Adrenal gland (tissue), 12 donors: ENCODE data around the gene ZER1. TPM values are rescaled to one million over a fixed set of nuclear protein-coding genes. Genes with fewer than 3 reads are reported as not detected.

Experiments used
- DNase-seq, 7 donors: peaks; one replicate each; pipeline ENCODE4 v3.0.0-alpha.2; 2019 to 2020
- H3K27ac ChIP-seq, 5 donors: fragments of 200-600 bp; sonication (generic) in 4 of 5; 1 replicate in 3 of 5; 2 replicates in 2 of 5; pipeline versions ENCODE4 v1.5.1 to v1.8.0; 2016 to 2020; ENCODE audit warnings: mild to moderate bottlenecking in 1 of 5
- H3K27me3 ChIP-seq: fragments of 200-600 bp; 2 replicates; pipeline ENCODE4 v1.8.0; 2021
- H3K36me3 ChIP-seq, 2 donors: fragments of 200-600 bp; replicated peaks in 1 of 2; 1 replicate in 1 of 2; 2 replicates in 1 of 2; pipeline versions ENCODE4 v1.5.1 to v1.8.0; 2018 to 2022
- H3K4me1 ChIP-seq, 2 donors: fragments of 200-600 bp; replicated peaks in 1 of 2; 1 replicate in 1 of 2; 2 replicates in 1 of 2; pipeline versions ENCODE4 v1.5.1 to v1.8.0; 2018 to 2021
- H3K4me3 ChIP-seq, 4 donors: fragments of 200-600 bp; sonication (generic) in 3 of 4; one replicate each; pipeline ENCODE4 v1.5.1; 2016 to 2018
- H3K9me3 ChIP-seq, 3 donors: fragments of 200-600 bp; sonication (generic) in 1 of 3; replicated peaks in 1 of 3; 1 replicate in 2 of 3; 2 replicates in 1 of 3; pipeline versions ENCODE4 v1.5.1 to v1.8.0; 2016 to 2021
- POLR2A ChIP-seq, 2 donors: fragments of 450-650 bp; IDR thresholded peaks; one replicate each; pipeline ENCODE4 v1.6.1; 2017; ENCODE audit warnings: antibody characterized with exemption in 2 of 2, mild to moderate bottlenecking in 2 of 2, moderate library complexity in 1 of 2
- WGBS, 4 donors: extraction: QIAGEN DNeasy Blood & Tissue Kit in 2 of 4; methylation state at CpG; one replicate each; pipeline versions ENCODE4 v1.1.5 to v1.1.7; 2013 to 2017; 5-methylcytosine and 5-hydroxymethylcytosine counted together
- intact Hi-C, 2 donors: fragments of 100-400 bp; cut with DNase I; formaldehyde crosslinking; loops; one replicate each; pipeline versions ENCODE4 v1.14.1 to v1.15.0; 2022 to 2023
- polyA plus RNA-seq, 3 donors: library from polyadenylated mRNA; stranded (reverse); fragments of 200-250 nt in 2 of 3; fragments of 350-450 nt in 1 of 3; fragmentation: Illumina TruSeq in 1 of 3; extraction: RNeasy Lipid Tissue Mini Kit (QIAGEN cat#74804) in 1 of 3; gene quantifications; one replicate each; pipeline ENCODE4 v1.2.3, GENCODE V29; 2013 to 2014
- total RNA-seq, 9 donors: library from RNA; depleted of rRNA in 4 of 9; stranded (reverse); fragments of >200 nt in 4 of 9; fragments of 120-200 nt in 1 of 9; fragmentation: NEBNext Ultra II Directional in 1 of 9; extraction: Animal tissue kit (Norgen Biotek cat#: 25700) in 1 of 9; gene quantifications; one replicate each; pipeline versions ENCODE4 v1.1.0 to v1.2.4, GENCODE V29; 2013 to 2023
- TF ChIP-seq, protein P1 (sequence below), 6 experiments: fragments of 450-650 bp in 4 of 6; fragments of 200-600 bp in 2 of 6; sonication (generic) in 1 of 6; IDR thresholded peaks; 1 replicate in 5 of 6; 2 replicates in 1 of 6; pipeline versions ENCODE4 v1.5.1 to v1.8.0; 2016 to 2021; ENCODE audit warnings: antibody characterized with exemption in 6 of 6, mild to moderate bottlenecking in 2 of 6, moderate library complexity in 1 of 6
- donor health status: healthy with polysubstance abuse.
- donor health status: Bipolar disorder and iron deficiency.
- donor health status: DM: yes; HTN: yes; CAD: no.
- donor health status: DM: no; HTN: no; CAD: no.
- donor health status: DM: no; HTN: no; CAD: no.
- donor health status: DM: yes; HTN: yes; CAD: no.

Gene ZER1
- total and polyA plus RNA-seq, 12 donors, result 17.0 to 131 (median 53.4) TPM

GRCh38 chr9:128809036-128809599 lies 37.4 kb upstream of the ZER1 start:
- Histone ChIP-seq H3K4me1 (no peaks in the 10 kb centered on the region), H3K9me3 (no peaks in the 10 kb centered on the region), H3K27me3 (no peaks in the 10 kb centered on the region), H3K27ac (no peak overlapping the region), H3K36me3 (peaks cover 0 to 49% of the 10 kb centered on the region in 2 donors), H3K4me3 (no peak overlapping the region)
- intact Hi-C loops, result no loop called here
- WGBS, 4 donors, result 95 to 100% (median 96%) methylated on average over 6 to 12 of the region's 12 CpGs
- no peak for DNase-seq
- no peak for TF ChIP-seq POLR2A (IDR thresholded peaks at IDR 0.05)
- TF ChIP-seq, protein P1, sequence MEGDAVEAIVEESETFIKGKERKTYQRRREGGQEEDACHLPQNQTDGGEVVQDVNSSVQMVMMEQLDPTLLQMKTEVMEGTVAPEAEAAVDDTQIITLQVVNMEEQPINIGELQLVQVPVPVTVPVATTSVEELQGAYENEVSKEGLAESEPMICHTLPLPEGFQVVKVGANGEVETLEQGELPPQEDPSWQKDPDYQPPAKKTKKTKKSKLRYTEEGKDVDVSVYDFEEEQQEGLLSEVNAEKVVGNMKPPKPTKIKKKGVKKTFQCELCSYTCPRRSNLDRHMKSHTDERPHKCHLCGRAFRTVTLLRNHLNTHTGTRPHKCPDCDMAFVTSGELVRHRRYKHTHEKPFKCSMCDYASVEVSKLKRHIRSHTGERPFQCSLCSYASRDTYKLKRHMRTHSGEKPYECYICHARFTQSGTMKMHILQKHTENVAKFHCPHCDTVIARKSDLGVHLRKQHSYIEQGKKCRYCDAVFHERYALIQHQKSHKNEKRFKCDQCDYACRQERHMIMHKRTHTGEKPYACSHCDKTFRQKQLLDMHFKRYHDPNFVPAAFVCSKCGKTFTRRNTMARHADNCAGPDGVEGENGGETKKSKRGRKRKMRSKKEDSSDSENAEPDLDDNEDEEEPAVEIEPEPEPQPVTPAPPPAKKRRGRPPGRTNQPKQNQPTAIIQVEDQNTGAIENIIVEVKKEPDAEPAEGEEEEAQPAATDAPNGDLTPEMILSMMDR (IDR thresholded peaks at IDR 0.05), result no peak

DNA sequence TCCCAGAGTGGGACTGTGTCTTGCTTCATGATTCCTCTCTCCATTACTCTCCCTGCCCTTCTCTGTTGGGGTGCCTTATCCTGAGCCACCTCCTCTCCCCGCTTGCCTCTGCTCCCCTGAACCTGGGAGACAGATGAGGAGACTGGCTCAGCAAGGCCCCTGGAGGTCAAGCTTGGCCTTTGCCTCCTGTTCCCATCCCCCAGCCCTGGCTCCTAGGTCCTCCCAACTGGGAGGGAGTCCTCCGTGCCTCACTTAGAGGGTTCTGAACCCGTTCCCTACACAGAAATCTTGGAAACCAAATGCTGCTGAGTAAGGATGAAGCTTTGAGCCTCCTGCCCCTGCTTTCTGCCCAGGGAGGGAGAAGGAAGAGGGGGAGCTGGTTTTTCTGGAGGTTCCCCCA lies 36.8 kb upstream of the ZER1 start:
- Histone ChIP-seq H3K4me3 (no peak overlapping the region), H3K27ac (no peak overlapping the region), H3K36me3 (peaks cover 0 to 54% of the 10 kb centered on the region in 2 donors), H3K9me3 (no peaks in the 10 kb centered on the region), H3K27me3 (no peaks in the 10 kb centered on the region), H3K4me1 (no peaks in the 10 kb centered on the region)
- TF ChIP-seq POLR2A (IDR thresholded peaks at IDR 0.05), result no peak
- intact Hi-C loops, result no loop called here
- DNase-seq, result no peak
- 74 to 96% (median 91%) methylated on average over 3 of the region's 3 CpGs for WGBS, 4 donors

- 84 to 93% (median 88%) methylated on average over 11 to 14 of the region's 14 CpGs for WGBS, 4 donors
- Histone ChIP-seq H3K27me3 (no peaks in the 10 kb centered on the region), H3K9me3 (no peaks in the 10 kb centered on the region), H3K4me3 (no peak overlapping the region), H3K4me1 (no peaks in the 10 kb centered on the region), H3K36me3 (peaks cover 0 to 61% of the 10 kb centered on the region in 2 donors), H3K27ac (no peak overlapping the region)
- TF ChIP-seq, protein P1 (IDR thresholded peaks at IDR 0.05), result no peak
- no peak for TF ChIP-seq POLR2A (IDR thresholded peaks at IDR 0.05)
- intact Hi-C loops, result no loop called here
- DNase-seq, result no peak
These were observed 36.1 kb upstream of the ZER1 start for GRCh38 chr9:128807827-128808226.

- 83 to 87% (median 85%) methylated on average over 10 to 14 of the region's 14 CpGs for WGBS, 4 donors
- DNase-seq, result peak in 1 of 7 donors; percentile 47
- no peak for TF ChIP-seq POLR2A (IDR thresholded peaks at IDR 0.05)
- TF ChIP-seq, protein P1 (IDR thresholded peaks at IDR 0.05), result no peak
These were observed 33.9 kb upstream of the ZER1 start for GRCh38 chr9:128805661-128806060.

GRCh38 chr9:128802482-128802881 lies 30.8 kb upstream of the ZER1 start:
- Histone ChIP-seq H3K27ac (no peak overlapping the region), H3K36me3 (peaks cover 0 to 87% of the 10 kb centered on the region in 2 donors), H3K9me3 (no peaks in the 10 kb centered on the region), H3K4me3 (no peak overlapping the region), H3K4me1 (no peaks in the 10 kb centered on the region), H3K27me3 (no peaks in the 10 kb centered on the region)
- intact Hi-C loops, result no loop called here
- TF ChIP-seq, protein P1 (IDR thresholded peaks at IDR 0.05), result no peak
- no peak for TF ChIP-seq POLR2A (IDR thresholded peaks at IDR 0.05)
- DNase-seq, result no peak
- 94 to 97% (median 96%) methylated on average over 4 of the region's 4 CpGs for WGBS, 4 donors

More at GRCh38 chr9:128805661-128806060, 33.9 kb upstream of the ZER1 start:
- intact Hi-C loops, result no loop called here
- H3K4me1 ChIP-seq, result no peaks in the 10 kb centered on the region
- H3K27me3 ChIP-seq, result no peaks in the 10 kb centered on the region
- H3K36me3 ChIP-seq, result peaks cover 0 to 73% of the 10 kb centered on the region in 2 donors
- H3K27ac ChIP-seq, result no peak overlapping the region
- H3K9me3 ChIP-seq, result no peaks in the 10 kb centered on the region
- H3K4me3 ChIP-seq, result no peak overlapping the region
